Neural progenitor cell (in vitro differentiated cells): ENCODE data around the gene RNF31.

Experiments
- CTCF ChIP-seq: fragments of 200-600 bp; sonication (generic); IDR thresholded peaks from 2 replicates; pipeline ENCODE4 v1.5.1; 2017; ENCODE audit warnings: antibody characterized with exemption, mild to moderate bottlenecking
- EZH2 ChIP-seq: fragments of 200-600 bp; sonication (generic); IDR thresholded peaks from 2 replicates; pipeline ENCODE4 v1.6.1; 2017; ENCODE audit warnings: antibody characterized with exemption, mild to moderate bottlenecking, moderate library complexity
- EZH2phosphoT487 ChIP-seq: fragments of 200-600 bp; sonication (generic); IDR thresholded peaks from 2 replicates; pipeline ENCODE4 v1.6.1; 2017; ENCODE audit warnings: antibody characterized with exemption

GRCh38 chr14:24165785-24166184 lies 18.5 kb downstream of the RNF31 start:
- TF ChIP-seq EZH2phosphoT487 (no peak), CTCF (no peak), EZH2 (no peak)
